SW 1271 (cell line): Measurements from ENCODE around the gene CD46.

ENCODE experiments used
- DNase-seq, 2 experiments: peaks; one replicate each; lab custom pipeline; 2025; lab: John Stamatoyannopoulos, UW

CD46 gene

GRCh38 chr1:207814469-207814868 lies 62.6 kb downstream of the CD46 start:
- no peak for DNase-seq

- no peak for DNase-seq
Observed at GRCh38 chr1:207815466-207815865, 63.6 kb downstream of the CD46 start.

DNA sequence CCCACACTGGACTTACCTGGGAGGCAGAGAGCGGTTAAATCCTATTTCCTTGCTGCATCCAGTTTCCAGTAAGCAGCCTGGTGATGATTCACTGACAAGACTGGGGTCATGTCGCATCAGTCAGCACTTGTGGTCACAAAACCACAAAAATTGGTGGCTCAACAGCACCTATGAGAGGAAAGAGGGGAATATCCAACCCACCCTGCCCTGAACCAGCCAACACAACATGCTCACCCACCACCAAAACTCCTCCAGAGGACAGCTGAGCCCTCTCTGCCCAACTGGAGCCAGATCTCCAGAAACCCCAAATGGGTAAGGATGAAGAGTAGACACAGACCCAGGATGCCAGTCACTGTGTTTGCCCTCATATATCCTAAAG lies 64.0 kb downstream of the CD46 start:
- no peak for DNase-seq

DNA sequence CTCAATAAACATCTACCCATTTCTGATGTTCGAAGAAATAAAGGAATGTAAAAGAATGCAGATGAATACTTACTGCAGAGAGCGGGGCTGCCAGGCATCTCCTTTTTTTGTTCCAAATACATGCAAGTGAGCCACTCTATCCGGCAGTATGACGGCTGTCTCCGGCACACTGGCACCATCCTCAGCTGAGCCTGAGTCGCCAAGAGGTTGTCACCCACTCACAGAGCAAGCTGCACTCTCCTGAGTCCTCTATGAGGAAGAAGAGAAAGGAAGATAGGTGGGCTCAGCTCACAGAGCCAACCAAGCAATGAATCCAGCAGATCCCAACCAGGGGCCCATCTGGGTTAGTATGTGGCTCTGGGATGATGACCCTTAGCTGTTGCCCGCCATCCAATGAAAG lies 65.3 kb downstream of the CD46 start:
- DNase-seq, result no peak

DNA sequence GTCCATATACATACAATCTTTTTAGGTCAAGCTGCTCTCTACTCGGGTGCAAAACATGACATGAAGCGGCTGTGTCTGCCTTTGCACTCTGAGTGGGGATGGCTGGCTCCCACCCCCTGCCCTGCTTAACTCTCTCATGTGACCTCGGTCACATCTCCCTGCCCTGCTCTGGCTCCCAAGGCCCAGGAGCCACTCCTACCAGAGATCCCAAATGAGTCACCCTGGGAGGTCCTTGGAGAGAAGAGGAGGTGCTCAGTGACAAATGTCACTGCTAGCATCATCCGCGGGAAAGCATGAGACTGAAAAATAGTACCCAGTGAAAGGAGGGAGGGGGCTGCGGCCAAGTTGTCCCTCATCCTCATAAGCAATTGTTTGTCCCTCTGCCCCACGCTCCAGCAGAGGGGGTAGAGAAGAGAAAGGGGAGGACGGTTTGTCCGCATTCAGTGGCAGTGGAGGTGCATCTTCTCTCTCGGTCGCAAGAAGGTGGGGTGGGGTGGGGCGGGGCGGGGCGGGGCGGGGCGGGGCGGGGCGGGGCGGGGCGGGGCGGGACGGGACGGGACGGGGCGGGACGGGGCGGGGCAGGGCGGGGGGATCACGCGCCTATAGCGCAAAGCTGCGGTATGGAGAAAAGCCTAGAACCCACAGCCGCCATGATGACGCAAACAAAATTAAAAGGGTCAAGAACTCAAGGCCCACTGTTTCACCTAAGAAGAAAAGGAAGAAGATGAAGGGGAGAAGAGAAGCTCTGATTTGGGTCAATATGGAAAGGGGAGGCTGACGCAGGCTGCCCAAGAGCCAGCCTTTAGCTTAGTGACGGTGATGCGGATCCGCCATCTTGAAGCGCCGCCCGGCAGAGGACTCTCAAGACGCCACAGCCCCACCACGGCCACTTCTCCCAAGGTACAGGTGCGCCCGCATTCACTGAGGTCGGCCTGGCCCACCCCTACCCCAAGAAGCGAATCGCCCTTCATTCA lies 66.2 kb downstream of the CD46 start:
- DNase-seq, result no peak

DNA sequence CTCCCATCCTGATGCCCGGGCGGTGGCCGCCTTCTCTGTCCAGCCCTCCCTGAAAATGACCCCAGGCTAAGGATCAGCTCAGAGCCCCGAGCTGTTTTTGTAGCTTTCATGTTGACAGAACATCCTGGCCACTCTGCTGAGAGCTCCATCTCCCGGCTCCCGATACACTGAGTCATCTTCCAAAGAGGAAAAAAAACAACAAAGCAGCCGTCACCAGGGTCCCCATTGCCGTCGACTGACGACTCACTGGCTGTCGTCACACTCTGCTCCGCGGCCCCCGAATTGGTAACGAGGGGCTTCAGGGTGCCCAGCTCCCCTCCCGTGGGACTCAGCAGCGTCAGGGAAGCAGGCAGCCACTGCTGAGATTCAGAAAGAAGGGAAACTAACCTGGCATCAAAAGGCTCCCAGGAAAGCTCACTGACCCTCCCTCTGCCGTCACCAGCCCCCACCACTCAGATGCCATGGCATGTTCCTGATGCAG lies 67.2 kb downstream of the CD46 start:
- no peak for DNase-seq

DNA sequence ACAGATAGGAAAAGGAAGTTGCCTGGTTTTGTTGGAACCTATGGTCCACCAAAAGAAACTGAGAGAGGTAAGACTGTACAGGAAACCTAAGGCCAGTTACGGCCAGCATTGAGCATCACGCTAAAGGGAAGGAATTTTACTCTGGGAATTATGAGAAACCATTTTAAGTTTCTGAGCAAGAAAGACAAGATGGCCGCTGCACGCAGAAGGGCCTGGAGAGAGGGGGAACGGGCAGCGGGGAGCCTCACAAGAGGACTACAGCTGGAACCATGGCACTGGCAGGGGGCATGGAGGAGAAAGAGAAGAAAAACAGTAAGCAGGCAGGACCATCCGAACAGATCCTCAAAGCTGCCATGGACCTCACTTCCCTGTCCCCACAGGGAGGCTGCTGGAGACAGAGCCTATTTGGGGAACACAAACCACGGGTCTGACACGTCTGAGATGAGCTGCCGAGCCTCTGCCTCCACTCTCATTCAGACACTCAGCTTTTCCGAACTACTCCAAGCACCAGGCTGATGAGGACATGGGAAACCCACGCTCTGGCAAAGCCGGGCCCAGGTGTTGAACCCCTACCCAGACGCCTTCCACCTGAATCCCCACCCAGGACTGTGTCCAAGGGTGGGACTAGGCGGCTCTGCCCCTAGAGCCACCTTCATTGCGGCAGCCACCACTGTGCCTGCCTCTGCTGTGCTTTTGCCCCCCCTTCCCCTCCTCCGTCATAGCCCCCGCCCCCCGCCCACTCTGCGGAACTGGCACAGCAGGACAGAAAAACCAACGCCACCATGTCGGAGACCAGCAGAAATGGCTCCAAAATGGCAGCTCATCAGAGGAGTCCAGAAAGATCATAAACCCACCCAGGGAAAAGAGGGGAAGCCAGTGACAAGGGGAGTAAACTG lies 69.0 kb downstream of the CD46 start:
- no peak for DNase-seq

DNA sequence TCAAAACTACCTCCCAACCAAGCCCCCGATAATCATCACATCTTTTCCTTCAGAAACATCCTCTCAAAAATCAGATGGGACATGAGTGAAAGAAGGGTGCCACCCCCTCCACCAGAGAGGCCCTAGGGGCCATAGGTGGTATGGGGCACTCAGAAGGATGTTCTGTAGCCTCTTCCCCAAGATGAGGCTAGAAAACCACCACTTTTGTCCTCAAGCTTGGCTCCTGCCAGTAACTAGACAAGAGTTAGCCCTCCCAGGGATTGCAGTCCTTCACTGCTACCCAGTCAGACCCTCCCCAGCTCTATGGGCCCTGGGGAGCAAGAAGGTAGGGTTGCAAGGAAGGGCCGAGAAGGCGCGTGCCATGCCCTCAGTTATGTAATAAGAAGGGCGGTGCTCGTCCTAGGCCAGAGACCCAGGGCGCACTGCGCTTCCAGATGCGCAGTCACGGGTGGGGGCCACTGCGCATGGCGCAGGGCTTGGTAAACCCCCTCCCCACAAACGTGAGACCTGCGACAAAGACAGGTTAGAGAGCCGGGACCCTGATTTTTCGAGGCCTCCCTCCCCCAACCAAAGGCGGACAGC lies 69.7 kb downstream of the CD46 start:
- no peak for DNase-seq

DNA sequence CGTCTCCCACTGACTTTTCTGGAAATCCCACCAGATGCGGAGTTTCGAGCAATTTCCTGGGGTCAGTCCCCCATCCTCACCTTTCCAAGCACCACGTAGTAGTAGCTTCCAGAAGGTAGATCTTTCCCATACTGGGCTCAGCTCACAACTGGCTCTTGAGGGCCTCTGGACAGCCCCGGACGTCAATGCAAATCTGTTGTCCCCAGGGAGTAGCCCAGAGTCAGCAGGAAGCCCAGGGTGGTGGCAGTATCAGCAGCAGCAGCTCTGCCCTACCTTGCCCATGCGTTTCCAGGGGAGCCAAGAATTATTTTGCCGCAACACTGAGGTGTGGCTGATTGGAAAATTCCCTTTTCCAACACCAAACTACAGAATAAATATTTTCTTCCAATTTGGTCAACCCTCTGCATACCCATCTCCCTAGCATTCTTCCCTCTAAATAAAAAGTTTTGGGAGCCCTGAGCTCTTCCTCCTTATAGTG lies 70.3 kb downstream of the CD46 start:
- no peak for DNase-seq

DNA sequence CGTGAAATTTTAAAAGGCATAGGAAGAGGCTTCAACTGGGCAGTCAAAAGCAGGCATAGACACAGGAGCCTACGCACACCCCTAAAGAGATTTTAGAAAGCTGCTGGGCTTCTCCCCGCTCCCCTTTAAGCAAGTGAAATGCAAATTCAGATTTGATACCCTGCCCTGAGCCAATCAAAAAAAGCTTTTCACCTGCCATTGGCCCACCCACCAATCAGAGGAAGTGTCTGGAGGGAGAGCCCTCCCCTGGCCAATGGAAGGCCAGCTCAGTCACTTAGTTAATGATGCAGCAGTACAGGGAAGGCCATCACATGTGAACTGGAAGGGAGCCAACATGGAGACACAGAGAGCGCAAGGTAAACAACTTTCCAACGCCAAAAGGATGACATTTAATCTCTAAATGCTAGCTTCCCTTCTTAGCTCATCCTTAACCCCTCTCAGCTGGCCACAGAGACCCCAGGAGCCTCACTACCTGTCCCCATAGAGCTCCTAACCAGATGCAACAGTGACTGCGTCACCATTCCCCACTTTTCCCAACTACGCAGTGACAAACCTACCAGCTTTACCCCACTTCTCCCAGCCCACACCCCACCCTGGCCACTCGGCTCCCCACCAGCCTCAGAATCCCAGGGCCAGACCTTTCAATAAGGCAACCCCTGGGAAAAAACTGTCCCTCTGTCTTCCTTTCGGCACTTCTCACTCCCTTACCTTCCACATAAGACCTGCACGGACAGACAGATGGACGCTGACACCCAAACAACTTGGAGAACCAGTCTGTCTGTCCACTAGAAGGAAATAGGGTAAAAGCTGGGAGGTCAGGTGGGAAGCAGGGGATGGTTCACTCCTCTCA lies 71.0 kb downstream of the CD46 start:
- no peak for DNase-seq

GRCh38 chr1:207823531-207823879 lies 71.7 kb downstream of the CD46 start:
- DNase-seq, result no peak

GRCh38 chr1:207823880-207824566 lies 72.2 kb downstream of the CD46 start:
- peak in 1 of 2 experiments; percentile 4 for DNase-seq

DNA sequence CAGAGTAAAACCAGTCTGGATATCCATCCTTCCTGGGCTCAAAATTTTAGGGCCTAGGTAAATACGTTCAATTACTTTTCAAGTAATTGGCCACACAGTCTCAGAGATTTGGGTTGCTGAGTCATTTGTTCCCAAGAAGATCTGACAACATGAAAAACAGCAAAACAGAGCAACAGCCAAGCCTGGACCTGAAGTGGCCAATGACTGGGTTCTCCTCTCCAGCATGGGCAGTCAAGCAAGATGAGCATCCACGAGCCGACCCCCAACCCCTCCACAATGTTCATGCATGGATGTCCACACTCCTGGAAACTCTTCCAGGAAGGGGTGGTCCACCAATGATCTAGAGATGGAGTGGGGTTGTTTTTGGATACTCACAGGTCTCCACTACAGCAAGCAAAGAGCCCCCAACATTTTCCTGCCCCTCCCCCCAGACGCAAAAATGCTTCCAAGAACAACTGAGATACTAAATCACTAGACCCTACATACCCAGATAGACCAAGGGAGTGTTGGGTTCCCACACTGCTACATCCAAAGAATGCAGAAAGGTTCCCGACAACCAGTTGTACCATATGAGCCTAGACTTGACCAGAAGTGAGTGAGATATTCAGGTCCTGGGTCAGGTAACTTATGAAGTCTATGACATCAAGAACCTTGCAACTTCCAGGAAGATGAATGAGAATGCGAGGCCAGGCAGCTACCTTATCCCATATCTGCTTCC lies 73.0 kb downstream of the CD46 start:
- DNase-seq, result no peak

- no peak for DNase-seq
Observed at GRCh38 chr1:207825409-207825695, 73.5 kb downstream of the CD46 start.

GRCh38 chr1:207825719-207826556 lies 74.1 kb downstream of the CD46 start:
- no peak for DNase-seq

GRCh38 chr1:207826557-207827487 lies 75.0 kb downstream of the CD46 start:
- no peak for DNase-seq

DNA sequence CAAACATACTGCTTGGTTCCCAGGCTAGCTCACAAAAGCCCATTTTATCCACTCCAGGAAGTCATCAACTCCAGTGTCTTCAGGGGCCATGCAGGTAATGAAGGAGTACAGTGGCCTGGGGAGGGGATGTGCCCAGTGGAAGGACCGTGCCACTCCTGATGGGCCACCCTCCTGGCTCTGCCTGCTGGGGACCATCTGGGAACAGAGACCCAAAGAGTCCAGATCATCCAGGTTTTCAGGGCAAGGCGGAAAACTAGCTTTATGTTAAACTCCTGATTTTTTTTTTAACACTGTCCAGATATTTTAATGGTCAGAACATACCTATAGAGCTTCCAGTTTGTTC lies 75.6 kb downstream of the CD46 start:
- no peak for DNase-seq

DNA sequence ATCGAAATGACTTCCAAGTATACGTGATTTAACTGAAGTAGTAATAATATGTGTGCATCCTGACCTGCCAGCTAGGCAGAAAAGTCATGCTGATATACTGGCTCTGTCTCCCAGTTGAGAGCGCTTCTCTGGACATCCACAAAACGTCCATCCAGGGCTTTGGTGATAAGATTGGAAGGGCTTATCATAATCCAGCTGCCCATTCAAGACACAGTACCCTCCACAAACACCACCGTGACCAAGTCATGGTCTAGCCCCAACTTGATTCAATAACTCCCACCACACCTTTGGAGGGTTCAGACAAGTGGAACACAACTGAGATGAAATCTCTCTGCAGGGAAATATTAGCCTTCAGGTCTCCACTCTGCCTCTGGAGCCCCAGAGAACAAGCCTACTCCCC lies 76.2 kb downstream of the CD46 start:
- no peak for DNase-seq
